DMS153 (cell line): ENCODE measurements around the gene IQGAP2.
"Not testable (repeated sequence)": the region's sequence is repeated elsewhere in the genome, so short reads cannot be mapped to it uniquely, and the experiment has no call there.

Source experiments
- DNase-seq: peaks from one replicate; lab custom pipeline; 2025; lab: John Stamatoyannopoulos, UW

IQGAP2 gene

GRCh38 chr5:76579166-76579937 is 176.3 kb downstream of the IQGAP2 start:
- DNase-seq = no peak

- DNase-seq = no peak
These were observed 177.9 kb downstream of the IQGAP2 start for GRCh38 chr5:76580981-76581380.

GRCh38 chr5:76582230-76583162 is 179.4 kb downstream of the IQGAP2 start:
- no peak for DNase-seq

- no peak for DNase-seq
These were observed 180.3 kb downstream of the IQGAP2 start for GRCh38 chr5:76583163-76584047.

- no peak for DNase-seq
These were observed 182.7 kb downstream of the IQGAP2 start for GRCh38 chr5:76585783-76586217.

- DNase-seq = no peak
These were observed 183.4 kb downstream of the IQGAP2 start for GRCh38 chr5:76586531-76586930.

GRCh38 chr5:76590027-76590426 is 186.9 kb downstream of the IQGAP2 start:
- no peak for DNase-seq

GRCh38 chr5:76591366-76591765 is 188.3 kb downstream of the IQGAP2 start:
- DNase-seq = no peak

- no peak for DNase-seq
These were observed 189.6 kb downstream of the IQGAP2 start for GRCh38 chr5:76592692-76593091.

GRCh38 chr5:76594107-76594506 is 191.0 kb downstream of the IQGAP2 start:
- no peak for DNase-seq

GRCh38 chr5:76595755-76596481 is 192.8 kb downstream of the IQGAP2 start:
- DNase-seq = no peak

GRCh38 chr5:76598531-76598930 is 195.4 kb downstream of the IQGAP2 start:
- no peak for DNase-seq

- no peak for DNase-seq
These were observed 197.6 kb downstream of the IQGAP2 start for GRCh38 chr5:76600716-76601115.

GRCh38 chr5:76601470-76601869 is 198.4 kb downstream of the IQGAP2 start:
- peak; percentile 2 for DNase-seq

GRCh38 chr5:76602094-76602726 is 199.1 kb downstream of the IQGAP2 start:
- no peak for DNase-seq

GRCh38 chr5:76603991-76604390 is 200.9 kb downstream of the IQGAP2 start:
- DNase-seq = not testable (repeated sequence)

- no peak for DNase-seq
These were observed 201.8 kb downstream of the IQGAP2 start for GRCh38 chr5:76604838-76605237.

GRCh38 chr5:76606701-76607100 is 203.6 kb downstream of the IQGAP2 start:
- DNase-seq = no peak

- no peak for DNase-seq
These were observed 204.3 kb downstream of the IQGAP2 start for GRCh38 chr5:76607353-76607871.

GRCh38 chr5:76608833-76609232 is 205.7 kb downstream of the IQGAP2 start:
- DNase-seq = no peak

- DNase-seq = no peak
These were observed 207.1 kb downstream of the IQGAP2 start for GRCh38 chr5:76610196-76610595.
